HG02973 (cell line): ENCODE data around the gene GFOD2.

Experiments
- ATAC-seq: cut with Tn5 transposase; IDR thresholded peaks from one replicate; pipeline ENCODE4 v1.9.1; 2021; ENCODE audit warnings: moderate library complexity; ENCODE audit not compliant: unreplicated experiment

The GFOD2 gene

GRCh38 chr16:67673712-67674580 lies 45.2 kb downstream of the GFOD2 start:
- ATAC-seq: no peak

GRCh38 chr16:67672739-67673662 lies 46.1 kb downstream of the GFOD2 start:
- ATAC-seq: no peak

GRCh38 chr16:67672306-67672705 lies 46.8 kb downstream of the GFOD2 start:
- no peak for ATAC-seq

- ATAC-seq: no peak
Observed at GRCh38 chr16:67669499-67670101, 49.5 kb downstream of the GFOD2 start.

- ATAC-seq: no peak
Observed at GRCh38 chr16:67668495-67669157, 50.5 kb downstream of the GFOD2 start.

GRCh38 chr16:67667817-67668494 lies 51.2 kb downstream of the GFOD2 start:
- no peak for ATAC-seq

GRCh38 chr16:67667453-67667816 lies 51.7 kb downstream of the GFOD2 start:
- ATAC-seq: no peak

GRCh38 chr16:67666559-67667452 lies 52.3 kb downstream of the GFOD2 start, which contains the start of the genes C16orf86 and ENKD1:
Gene C16orf86 (plus strand): TSS chr16:67666814. CDS start chr16:67666971, 157 bp downstream.
Gene ENKD1 (minus strand): TSS chr16:67666750. CDS start chr16:67666442, 308 bp downstream.
- peak; percentile 47 for ATAC-seq

- ATAC-seq: no peak
Observed at GRCh38 chr16:67666032-67666551, 53.0 kb downstream of the GFOD2 start.

GRCh38 chr16:67665598-67665997 lies 53.5 kb downstream of the GFOD2 start:
- ATAC-seq: no peak

GRCh38 chr16:67664871-67665270 lies 54.2 kb downstream of the GFOD2 start:
- no peak for ATAC-seq

- no peak for ATAC-seq
Observed at GRCh38 chr16:67664258-67664657, 54.9 kb downstream of the GFOD2 start.

- no peak for ATAC-seq
Observed at GRCh38 chr16:67663877-67664222, 55.3 kb downstream of the GFOD2 start.

- ATAC-seq: no peak
Observed at GRCh38 chr16:67663151-67663876, 55.8 kb downstream of the GFOD2 start.

GRCh38 chr16:67662653-67663010 lies 56.5 kb downstream of the GFOD2 start:
- no peak for ATAC-seq

GRCh38 chr16:67661886-67662652 lies 57.0 kb downstream of the GFOD2 start:
- ATAC-seq: no peak

GRCh38 chr16:67661101-67661761 lies 57.9 kb downstream of the GFOD2 start:
- no peak for ATAC-seq
